GM19351 (cell line): ENCODE results near the gene ASB2.

Experiments used
- ATAC-seq: cut with Tn5 transposase; IDR thresholded peaks from one replicate; pipeline ENCODE4 v1.9.1; 2021; ENCODE audit warnings: mild to moderate bottlenecking, moderate library complexity; ENCODE audit not compliant: unreplicated experiment

Gene ASB2

GRCh38 chr14:93950948-93951634 is 25.3 kb downstream of the ASB2 start:
- ATAC-seq, result no peak

- ATAC-seq, result no peak
These were observed 26.8 kb downstream of the ASB2 start for GRCh38 chr14:93949511-93950075.

GRCh38 chr14:93947282-93947681 is 29.1 kb downstream of the ASB2 start:
- no peak for ATAC-seq

- no peak for ATAC-seq
These were observed 29.8 kb downstream of the ASB2 start for GRCh38 chr14:93946541-93947090.

- no peak for ATAC-seq
These were observed 30.3 kb downstream of the ASB2 start for GRCh38 chr14:93946104-93946503.

GRCh38 chr14:93945070-93945399 is 31.3 kb downstream of the ASB2 start:
- no peak for ATAC-seq

- no peak for ATAC-seq
These were observed 31.9 kb downstream of the ASB2 start for GRCh38 chr14:93944348-93945069.

- no peak for ATAC-seq
These were observed 32.4 kb downstream of the ASB2 start for GRCh38 chr14:93943930-93944329.

GRCh38 chr14:93943052-93943451 is 33.3 kb downstream of the ASB2 start:
- ATAC-seq, result no peak

GRCh38 chr14:93941293-93941910 is 35.0 kb downstream of the ASB2 start:
- ATAC-seq, result no peak

- no peak for ATAC-seq
These were observed 35.9 kb downstream of the ASB2 start for GRCh38 chr14:93940437-93940836.

- ATAC-seq, result peak; percentile 84
These were observed 36.8 kb downstream of the ASB2 start for GRCh38 chr14:93939304-93940229.

GRCh38 chr14:93938751-93939303 is 37.5 kb downstream of the ASB2 start:
- ATAC-seq, result no peak

- no peak for ATAC-seq
These were observed 38.9 kb downstream of the ASB2 start for GRCh38 chr14:93937519-93937918.

GRCh38 chr14:93936926-93937325 is 39.4 kb downstream of the ASB2 start:
- no peak for ATAC-seq

GRCh38 chr14:93936245-93936644 is 40.1 kb downstream of the ASB2 start:
- peak; percentile 46 for ATAC-seq

GRCh38 chr14:93935213-93935612 is 41.2 kb downstream of the ASB2 start:
- no peak for ATAC-seq

- no peak for ATAC-seq
These were observed 43.7 kb downstream of the ASB2 start for GRCh38 chr14:93932642-93933041.

GRCh38 chr14:93930989-93931307 is 45.4 kb downstream of the ASB2 start:
- no peak for ATAC-seq

- ATAC-seq, result no peak
These were observed 45.9 kb downstream of the ASB2 start for GRCh38 chr14:93930296-93930988.
